GM18502 (cell line): ENCODE results near the gene IFIT5.
"Not testable (repeated sequence)": the region's sequence is repeated elsewhere in the genome, so short reads cannot be mapped to it uniquely, and the experiment has no call there.

Experiments
- ATAC-seq: cut with Tn5 transposase; IDR thresholded peaks from one replicate; pipeline ENCODE4 v1.9.1; 2021; ENCODE audit warnings: mild to moderate bottlenecking; ENCODE audit not compliant: unreplicated experiment, poor library complexity

The IFIT5 gene

DNA sequence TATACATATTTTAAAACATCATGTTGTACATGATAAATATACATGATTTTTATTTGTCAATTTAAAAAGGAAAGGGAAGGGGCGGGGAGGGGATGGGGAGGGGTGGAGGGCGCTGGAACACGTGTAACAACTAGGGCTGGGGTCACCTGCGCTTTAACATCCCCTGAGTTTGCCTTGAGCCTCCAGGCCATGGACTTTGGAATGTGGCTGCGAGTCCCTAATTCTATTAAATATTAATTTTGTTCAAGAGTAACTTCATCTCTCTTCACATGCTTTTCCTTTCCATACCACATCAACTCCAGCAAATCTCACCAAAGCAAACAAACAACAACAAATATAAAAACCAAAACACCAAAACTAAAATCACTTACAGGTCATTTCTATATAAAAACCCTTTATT lies 10.6 kb downstream of the IFIT5 start:
- no peak for ATAC-seq

DNA sequence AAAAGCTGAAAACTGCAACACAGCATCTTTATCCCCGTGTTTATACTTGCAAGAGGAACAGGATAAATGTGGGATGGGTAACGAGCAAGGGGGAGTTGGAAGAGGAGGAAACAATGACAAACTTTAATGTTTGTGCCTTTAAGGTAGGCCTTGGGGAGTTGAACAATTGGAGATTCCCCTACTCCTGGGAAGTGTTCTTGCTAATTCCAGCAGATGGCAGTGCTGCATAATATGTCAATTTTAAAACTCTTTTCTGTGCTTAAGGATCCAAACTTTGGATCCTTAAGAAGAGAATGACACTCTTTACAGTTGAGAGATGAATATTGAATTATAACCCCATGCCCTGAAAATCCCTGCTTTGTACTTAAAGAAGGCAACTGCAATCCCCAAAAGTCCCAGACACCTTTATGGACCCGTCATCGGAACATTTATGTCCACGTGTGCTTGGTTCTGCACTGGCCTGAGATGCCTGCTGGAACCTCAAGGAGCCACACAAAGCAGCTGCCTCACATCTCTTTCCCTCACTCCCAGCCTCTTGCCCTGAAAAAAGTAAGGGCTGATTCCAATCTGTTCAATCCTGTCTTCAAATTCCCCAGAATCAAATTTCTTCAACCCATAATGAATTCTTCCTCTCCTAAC lies 12.0 kb downstream of the IFIT5 start:
- no peak for ATAC-seq

DNA sequence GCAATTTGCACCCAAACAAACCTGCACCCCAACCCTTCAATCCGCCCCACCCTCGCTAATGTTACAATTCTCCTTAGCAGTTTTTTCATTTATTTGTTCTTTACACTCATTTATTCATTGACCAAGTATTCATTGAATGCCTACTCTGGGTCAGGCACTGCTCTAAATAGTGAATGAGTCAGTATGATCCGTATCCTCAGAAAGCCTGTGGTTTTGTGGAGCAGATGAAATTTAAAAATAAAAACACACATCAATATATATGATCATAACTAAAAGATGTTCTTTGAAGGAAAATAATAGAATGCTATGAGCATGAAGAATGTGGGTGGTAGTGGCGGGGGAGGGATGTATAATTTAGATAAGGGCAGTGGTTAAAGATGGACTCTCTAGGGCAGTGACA lies 13.3 kb downstream of the IFIT5 start:
- ATAC-seq = no peak

DNA sequence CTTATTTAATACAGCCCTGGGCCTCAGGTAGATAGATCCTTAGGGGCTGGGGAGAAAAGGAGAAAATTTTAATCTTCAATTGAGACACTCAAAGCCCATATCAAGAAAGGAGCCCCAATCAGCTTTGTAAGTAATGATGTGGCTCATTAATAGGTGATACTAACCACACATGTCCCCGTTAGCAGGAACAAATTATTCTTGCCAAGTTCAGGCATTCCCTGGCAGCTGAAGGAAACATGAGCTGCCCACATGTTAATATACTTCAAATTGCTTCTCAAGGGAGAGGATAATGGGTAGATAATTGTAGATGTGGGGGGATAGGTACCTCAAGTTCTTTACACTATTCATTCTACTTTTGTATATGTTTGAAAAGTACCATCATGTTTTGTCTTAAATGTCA lies 14.5 kb downstream of the IFIT5 start:
- ATAC-seq = no peak

DNA sequence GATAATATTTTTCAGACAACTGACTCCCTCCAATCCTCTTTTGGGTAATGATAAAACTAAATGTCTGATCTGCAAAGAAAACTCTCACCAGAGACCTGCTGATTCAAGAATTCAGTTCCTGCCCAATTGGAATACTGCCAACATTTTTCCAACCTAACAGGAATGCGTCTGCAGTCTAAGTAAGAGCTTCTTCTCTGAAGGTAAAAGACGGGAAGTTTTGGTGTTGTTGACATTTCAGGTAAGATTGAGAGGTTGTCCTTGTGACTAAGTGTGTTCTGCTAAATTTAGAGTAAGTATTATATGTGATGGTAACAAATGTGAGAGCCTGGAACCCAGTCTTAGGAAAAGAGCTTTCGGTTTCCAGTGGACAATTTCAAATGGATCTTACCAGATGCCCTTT lies 17.6 kb downstream of the IFIT5 start:
- ATAC-seq = no peak

DNA sequence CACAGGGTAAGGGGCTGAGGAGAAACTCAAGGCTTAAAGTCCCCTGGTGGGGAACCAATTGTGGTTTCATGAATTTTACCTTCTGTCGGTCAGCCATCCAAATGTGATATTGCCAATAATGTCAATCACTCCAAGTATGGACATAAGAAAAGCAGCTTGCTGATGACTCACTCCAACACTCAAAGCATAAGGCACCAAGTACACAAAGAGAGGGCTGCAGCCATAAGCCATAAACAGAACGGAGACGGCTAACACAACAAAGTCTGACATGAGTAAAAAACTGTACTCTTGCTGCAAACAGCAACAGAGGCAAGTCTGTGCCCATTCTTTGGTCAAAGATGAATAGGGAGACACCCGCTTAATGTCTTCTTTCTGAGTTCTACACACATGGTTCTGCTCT lies 24.2 kb downstream of the IFIT5 start:
- no peak for ATAC-seq

DNA sequence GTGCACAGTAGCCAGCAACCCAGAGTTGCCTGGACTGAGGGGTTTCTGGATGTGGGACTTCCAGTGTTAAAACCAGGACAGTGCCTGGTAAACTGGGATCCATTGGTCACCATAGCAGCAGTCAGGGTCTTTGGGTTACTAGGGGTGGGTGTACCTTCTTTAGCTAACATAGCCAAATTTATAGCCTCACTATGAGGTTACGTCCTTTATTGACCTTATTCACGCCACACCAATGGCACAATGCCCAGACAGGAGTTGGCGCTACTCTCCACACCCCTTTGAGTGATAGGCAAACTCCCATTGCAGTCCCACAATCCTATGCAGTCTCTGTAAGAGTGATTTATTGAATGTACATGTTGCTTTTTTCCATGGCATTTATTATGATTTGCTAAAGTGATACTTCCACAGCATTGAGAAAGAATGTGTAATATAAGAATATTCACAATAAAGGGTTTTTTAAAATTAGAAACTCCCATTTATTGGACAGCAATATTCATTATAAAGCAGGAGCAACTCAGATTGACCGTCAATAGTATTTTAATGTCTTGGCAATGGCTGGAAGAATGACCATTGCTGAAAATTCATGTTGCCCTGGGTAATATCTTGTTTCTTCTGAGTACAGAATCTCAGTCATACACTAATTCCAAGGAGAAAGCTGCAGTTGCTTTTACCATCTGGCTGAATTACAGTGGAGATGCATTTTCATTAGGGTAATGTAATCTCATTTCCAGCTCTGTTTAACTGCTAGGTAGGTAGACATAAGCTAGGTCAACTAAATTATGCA lies 26.1 kb downstream of the IFIT5 start:
- ATAC-seq = no peak

DNA sequence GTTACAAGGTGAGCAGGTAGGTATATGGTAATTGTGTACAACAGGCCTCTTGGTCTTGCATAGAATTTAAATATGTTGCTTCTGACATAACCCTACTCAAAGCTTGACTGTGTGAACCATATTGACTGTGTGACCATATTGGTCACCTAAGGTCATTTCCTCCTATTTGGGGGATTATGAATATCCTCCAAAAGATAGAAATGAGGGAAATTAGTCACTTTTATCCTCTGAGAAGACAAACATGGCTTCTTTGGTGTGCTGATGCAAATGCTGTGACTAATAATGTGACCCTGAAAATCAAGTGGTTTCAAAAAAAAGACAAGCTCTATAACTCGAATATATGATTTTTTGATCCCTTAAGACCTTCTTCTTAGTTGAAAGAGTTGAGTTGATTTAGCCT lies 27.9 kb downstream of the IFIT5 start:
- ATAC-seq = no peak

DNA sequence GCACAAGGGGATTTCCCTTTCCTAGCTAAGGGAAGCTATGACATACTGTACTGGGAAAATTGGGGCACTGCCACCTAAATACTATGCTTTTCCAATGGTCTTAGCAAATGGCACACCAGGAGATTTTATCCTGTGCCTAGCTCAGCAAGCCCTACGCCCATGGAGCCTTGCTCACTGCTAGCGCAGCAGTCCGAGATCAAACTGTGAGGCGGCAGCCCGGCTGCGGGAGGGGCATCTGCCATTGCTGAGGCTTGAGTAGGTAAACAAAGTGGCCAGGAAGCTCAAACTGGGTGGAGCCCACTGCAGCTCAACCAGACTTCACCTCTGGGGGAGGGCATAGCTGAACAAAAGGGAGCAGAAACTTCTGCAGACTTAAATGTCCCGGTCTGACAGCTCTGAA lies 30.5 kb downstream of the IFIT5 start:
- ATAC-seq = not testable (repeated sequence)

DNA sequence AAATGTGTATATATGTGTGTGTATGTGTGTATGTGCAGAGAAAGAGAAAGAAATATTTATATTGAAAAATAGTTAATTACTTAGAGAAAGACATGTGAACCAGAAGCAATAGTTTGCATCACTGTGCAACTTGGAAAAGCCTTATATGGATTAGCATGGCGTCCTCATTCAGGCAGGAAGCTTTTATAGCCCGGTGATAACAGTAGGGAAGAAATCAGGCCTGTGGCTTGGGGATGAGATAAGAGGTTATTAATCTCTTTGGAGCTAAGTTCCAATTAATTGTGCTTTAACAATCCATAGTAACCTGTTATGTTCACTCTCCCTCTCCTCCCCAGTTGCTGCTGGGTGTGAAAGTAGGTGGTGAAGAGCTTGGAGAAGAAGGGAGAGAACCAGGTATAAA lies 36.5 kb downstream of the IFIT5 start:
- ATAC-seq = no peak

DNA sequence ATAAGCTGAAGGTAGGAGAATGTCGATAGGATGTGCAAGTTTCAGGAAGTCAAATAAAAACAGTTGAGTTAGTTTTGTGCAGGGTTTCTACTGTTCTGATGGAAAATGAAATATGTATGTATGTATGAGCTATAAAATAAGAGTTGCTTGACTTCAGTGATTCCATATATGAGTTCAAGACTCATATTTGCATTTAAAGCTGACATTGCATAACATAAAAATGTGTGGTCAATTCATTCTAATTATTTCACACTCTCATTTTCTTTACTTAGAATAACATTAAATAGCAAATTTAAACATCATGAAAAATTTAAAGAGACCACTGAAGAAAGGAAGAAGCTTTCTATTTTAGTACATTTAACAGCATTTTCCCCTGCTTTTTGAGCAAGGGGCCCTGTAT lies 37.8 kb downstream of the IFIT5 start:
- no peak for ATAC-seq

DNA sequence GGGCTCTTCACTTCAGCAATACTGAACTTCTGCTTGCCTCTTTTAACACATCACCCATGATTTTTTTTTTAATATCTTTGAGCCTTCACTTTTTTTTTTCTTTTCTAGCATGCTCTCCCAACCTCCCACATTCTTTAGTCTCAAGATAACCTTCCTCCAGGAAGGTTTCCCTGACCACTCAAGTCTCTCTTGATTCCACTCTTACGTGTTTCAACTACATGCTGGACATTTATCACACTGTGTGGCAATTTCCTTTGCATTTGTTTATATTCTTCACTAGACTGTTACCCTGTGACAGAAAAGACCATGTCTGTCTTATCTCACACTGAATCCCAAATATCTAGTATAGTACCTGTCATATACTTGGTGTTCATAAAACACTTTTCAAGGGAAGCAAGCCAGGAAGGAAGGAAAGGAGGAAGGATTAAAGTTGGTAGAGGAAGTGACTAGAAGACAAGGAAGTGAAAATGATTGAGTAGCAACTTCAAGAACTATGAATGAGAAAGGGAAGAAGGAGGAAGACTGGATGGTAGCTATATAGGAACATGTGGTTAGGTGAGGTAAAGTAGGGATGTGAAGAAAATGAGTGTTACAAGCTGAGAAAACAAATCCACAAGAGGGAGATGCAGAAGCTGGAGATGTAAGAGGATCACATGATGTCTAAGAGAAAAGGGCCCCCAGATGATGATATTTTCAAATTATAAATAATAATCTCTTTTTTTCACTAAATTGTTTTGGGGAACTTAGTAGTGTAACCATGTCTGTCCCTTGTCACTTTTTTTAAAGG lies 40.4 kb downstream of the IFIT5 start:
- no peak for ATAC-seq

DNA sequence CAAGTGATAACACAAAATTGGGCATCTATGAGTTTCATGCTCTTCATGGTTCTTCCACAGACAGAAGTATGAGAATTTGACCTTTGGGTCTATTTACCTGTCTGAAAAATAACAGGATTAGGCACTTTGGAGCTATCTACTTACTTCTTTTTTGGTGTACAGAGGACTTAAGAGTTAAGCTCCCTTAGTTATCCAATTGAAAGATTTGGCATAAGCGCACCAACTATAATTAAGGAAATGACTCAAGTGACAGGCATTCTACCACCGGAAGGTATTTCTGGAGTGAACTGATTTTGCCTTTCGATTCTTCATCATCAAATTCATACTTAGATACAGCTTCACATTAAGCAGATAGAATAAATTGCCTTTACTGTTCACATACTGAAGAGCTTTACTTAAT lies 43.9 kb downstream of the IFIT5 start:
- no peak for ATAC-seq

DNA sequence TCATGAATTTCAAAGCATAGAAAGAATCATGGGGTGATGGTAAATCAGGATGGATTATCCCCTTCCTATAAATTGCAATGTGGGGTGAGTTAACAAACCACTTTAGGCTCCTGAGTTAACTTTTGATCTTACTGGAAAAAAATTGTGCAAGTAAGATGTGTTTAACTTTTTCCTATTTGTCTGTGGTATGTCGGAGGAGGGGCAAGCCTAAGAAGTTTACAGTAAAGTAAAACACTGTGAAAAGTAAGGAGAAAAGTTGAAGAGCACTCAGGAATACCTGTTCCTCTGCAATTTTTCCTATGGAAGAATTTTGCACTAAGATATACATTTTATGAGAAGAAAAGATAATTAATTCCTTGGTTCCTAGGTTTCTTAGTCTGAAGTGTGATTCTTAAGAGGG lies 44.4 kb downstream of the IFIT5 start:
- ATAC-seq = no peak

DNA sequence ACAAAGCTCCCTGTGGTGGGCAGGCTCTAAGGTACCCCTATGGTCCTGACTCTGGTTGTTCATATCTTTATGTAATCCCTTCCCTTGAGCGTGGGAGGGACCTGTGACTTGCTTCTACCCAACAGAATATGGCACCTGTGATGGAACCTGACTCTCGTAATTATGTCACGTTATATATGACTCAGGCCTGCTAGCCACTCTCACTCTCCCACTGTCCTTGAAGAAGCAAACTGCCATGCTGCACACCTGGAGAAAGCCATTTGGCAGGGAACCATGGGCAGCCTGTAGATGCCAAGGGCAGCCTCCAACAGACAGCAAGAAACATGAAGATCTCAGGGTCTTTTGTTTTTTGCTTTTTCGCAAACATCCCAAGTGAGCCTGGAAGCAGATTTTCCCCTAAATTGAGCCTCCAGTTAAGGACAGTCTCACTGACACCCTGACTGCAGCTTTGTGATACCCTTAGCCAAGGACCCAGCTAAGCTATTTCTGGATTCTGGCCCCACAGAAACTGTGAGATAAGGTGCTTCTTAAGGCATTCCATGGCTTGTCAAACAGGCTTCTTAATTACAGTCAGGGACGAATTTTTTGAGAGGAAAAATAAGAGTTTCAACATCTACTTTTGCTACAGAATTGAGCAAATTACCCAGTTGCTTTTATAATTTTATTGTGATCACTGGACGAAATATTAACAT lies 49.6 kb downstream of the IFIT5 start:
- no peak for ATAC-seq

DNA sequence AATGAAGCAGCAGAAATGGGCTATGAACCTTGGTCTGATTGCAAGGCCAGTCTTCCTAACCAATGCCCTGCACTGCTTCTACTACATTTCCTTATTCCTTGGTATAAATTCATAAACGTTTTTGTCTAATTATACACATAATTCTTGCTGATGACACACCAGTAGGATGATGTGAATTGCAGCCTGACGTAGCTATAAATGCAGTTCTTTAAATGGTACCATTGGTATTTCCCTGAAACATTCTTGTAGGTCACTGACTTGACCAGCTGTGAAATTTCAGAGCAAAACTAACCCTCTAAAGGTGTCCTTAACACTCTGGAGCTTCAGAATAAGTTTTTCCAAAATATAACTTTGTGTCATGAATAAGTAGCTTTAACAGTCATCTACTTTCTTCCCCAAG lies 50.8 kb downstream of the IFIT5 start:
- ATAC-seq = no peak

DNA sequence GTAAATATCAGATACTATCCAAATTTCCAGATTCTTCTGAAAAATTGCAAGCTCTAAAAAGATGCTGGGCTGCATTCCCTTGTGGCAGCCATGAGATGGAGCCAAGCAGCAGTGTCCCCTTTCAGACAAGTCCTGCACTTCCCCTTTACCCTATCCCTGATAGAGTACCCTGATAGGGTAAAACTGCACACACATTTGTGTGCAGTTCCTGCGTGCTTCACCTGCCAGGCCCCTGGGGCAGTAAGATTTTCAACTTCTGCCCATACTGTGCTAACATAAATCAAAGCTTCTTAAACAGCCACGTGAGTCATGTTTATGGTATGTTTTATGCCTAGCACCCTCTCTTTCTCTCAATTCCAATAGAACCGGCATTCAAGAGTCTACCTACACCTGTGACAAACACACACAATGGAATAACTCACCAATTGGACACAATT lies 52.2 kb downstream of the IFIT5 start:
- ATAC-seq = no peak

DNA sequence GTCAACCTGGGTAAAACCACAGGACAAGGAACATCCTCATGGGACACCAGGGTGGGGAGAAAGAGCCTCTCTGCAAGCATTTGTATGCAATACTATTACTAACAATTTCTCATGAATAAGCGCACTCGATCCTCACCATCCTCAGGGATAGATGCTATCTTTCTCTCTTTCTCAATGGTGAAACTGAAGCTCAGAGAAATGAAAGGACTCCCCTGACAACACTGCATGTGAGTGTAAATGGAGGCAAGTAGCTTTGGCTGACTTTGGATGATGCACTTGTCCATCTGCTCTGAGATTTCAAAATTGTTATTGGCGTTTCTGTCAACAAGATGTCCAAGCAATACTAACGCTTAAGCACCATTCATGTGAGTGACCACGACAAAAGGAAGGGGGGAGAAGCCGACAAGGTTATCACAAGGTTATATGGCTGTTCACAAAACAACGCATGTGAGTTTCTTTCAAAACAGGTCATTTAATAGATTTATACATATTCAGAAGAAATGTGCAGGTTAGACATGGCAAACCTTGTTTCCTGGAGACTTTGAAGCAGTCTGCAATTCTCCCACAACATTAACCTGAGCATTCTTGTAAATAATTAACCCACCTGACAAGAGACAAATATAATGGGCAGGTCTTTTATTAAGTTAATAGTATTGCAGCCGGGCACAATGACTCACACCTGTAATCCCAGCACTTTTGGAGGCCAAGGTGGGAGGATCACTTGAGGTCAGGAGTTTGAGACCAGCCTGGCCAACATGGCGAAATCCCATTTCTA lies 54.0 kb downstream of the IFIT5 start:
- ATAC-seq = no peak

DNA sequence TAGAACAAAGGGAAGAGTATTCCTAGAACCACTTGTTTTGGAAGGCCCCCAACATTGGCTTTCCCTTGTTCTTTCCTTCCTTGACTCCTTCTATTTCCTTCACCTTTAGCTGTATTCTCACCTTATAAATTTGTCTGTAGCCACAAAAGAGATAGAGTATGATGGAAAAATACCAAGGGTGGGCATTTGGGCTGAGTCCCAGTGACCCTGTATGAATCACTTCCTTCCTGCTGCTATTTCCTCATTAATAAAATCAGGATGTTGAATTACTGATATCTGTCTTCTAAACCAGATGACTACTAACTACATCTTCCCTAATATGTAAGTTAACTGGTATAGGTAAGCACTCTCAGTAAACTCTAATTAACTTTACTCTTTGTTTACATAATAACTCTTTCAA lies 55.1 kb downstream of the IFIT5 start:
- no peak for ATAC-seq
